NCI-H1930 (cell line): ENCODE data around the gene ARPIN.
"Not testable (repeated sequence)": the region's sequence is repeated elsewhere in the genome, so short reads cannot be mapped to it uniquely, and the experiment has no call there.

ENCODE experiments used
- DNase-seq, 2 experiments: peaks; one replicate each; lab custom pipeline; 2025; lab: John Stamatoyannopoulos, UW

The ARPIN gene

DNA sequence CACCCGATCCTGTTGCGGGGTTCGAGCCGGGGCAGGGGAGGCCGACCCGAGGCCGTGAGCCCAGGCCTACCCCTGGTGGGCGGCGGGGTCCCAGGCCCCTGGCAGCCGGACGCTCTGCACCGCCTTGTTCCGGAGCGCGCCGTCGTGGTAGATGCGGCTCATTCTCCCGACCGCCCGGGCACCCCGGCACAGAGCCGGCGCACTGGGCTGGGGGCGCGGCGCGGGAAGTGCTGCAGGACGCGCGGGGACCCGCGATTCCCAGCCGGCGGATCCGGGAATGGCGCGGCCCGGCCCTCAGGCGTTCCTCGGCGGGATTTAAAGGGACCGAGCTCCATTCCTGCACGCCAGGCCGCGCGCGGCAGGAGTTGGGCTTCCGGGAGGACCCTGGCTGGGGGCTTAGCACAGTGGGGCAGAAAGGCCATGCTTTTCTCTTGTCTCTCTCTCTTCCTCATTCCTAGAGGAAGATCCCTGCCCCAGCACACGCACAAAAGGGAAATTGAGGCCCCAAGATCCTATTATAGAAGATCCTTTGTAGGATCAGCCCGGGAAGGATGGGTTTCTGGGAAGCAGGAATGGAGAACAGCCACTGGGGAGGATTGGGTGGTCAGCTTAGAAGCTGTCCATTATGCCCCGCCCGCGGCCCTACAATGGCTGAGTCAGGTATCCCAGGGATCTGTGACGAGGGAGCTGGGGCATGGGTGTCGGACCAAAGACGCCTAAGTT, at the start of gene ARPIN:
Gene ARPIN (minus strand): TSS at position 279 of the 723 bp plus-strand sequence. CDS start 117 bp downstream, at position 162.
- no peak for DNase-seq

- DNase-seq: no peak
These were observed 45.5 kb upstream of the ARPIN start for GRCh38 chr15:89958107-89958805.

DNA sequence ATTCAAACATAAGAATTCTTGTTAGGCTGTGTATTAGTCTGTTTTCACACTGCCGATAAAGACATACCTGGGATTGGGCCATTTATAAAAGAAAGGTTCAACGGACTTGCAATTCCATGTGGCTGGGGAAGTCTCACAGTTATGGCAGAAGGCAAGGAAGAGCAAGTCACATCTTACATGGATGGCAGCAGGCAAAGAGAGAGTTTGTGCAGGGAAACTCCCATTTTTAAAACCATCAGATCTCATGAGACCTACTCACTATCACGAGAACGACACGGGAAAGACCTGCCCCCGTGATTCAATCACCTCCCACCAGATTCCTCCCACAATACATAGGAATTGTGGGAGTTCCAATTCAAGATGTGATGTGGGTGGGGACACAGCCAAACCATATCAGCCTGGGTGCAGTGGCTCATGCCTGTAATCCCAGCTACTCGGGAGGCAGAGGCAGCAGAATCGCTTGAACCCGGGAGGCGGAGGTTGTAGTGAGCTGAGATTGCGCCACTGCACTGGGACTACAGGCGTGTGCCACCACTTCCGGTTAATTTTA, 42.8 kb upstream of the ARPIN start:
- not testable (repeated sequence) for DNase-seq

DNA sequence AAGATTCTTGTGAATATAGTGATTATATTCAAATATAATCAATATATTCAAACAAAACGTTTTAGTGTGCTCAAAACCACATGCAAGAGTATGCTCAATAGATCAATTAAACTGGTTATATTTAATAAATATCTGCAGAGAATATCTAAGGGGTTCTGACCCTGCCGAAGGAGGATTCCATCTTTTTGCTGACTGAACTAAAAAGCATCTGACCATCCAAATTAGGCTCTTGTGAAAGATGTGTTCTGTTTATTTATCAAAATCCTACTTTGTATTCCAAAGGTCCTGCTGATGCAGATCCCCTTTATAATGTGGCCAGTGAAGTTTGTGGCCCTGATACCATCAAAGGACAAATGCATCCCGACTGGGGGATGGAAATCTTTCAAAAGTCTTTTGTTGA, 41.8 kb upstream of the ARPIN start:
- DNase-seq: no peak

- no peak for DNase-seq
These were observed 36.0 kb upstream of the ARPIN start for GRCh38 chr15:89948796-89949195.

DNA sequence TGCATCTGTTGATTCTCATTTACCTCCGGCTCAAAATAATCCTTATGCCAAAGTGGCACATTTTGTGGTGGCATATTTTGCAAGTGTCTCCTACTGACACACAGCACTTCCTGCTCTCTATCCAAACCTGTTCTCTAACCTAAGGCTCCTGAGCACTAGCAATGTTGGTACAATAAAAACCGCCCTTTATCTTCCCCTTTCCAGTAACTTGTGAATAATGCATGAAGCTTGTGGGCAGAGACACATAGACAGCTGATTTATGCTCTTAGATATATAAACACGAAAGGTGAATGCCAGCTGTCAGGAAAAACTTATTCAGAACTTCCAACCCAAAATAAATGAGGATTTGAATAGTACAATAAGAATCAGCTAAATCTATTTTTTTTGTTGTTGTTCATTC, 34.6 kb upstream of the ARPIN start:
- DNase-seq: no peak

DNA sequence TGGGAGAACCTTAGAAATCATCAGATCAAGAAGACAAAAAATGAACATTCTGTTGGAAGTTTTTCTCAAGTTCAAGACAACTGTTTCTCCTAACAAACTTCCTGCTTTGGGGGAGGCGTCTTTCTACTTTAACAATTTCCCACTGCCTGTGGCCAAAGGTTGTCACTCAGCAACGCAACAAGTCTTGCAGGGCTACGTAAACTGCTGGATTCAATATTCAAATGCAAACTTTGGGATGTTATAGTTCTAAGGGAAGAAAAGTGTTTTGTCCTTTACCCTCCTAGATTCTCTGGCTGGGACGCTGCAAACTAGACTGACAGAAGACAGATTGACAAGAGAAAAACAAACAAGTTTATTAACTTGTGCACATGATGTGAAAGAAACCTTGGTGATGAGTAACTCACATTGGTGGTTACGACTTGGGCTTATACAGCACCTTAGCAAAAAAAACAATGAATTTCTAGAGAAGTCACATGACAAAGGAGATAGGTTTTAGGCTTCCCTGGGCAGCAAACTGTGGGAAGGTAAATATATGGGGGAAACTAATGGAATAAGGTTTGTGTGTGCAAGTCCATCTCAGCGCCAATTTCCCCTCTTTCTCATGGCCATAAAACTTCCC, 34.0 kb upstream of the ARPIN start:
- DNase-seq: no peak

GRCh38 chr15:89943721-89944120, 31.0 kb upstream of the ARPIN start:
- DNase-seq: not testable (repeated sequence)

DNA sequence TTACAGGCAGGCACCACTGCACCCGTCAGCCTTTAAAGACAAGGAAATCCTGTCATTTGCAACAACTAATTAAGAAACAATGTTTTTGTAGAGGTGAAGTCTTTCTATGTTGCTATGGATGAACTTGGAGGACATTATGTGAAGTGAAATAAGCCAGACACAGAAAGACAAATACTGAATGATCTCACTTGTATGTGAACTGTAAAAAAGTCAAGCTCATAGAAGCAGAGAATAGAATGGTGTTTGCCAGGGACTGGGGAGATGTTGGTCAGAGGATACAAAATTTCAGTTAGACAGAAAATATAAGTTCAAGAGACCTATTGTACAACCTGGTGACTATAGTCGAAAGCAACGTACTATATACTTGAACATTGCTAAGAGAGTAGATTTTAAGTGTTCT, 27.2 kb upstream of the ARPIN start:
- DNase-seq: no peak

GRCh38 chr15:89939377-89939776, 26.6 kb upstream of the ARPIN start:
- not testable (repeated sequence) for DNase-seq

DNA sequence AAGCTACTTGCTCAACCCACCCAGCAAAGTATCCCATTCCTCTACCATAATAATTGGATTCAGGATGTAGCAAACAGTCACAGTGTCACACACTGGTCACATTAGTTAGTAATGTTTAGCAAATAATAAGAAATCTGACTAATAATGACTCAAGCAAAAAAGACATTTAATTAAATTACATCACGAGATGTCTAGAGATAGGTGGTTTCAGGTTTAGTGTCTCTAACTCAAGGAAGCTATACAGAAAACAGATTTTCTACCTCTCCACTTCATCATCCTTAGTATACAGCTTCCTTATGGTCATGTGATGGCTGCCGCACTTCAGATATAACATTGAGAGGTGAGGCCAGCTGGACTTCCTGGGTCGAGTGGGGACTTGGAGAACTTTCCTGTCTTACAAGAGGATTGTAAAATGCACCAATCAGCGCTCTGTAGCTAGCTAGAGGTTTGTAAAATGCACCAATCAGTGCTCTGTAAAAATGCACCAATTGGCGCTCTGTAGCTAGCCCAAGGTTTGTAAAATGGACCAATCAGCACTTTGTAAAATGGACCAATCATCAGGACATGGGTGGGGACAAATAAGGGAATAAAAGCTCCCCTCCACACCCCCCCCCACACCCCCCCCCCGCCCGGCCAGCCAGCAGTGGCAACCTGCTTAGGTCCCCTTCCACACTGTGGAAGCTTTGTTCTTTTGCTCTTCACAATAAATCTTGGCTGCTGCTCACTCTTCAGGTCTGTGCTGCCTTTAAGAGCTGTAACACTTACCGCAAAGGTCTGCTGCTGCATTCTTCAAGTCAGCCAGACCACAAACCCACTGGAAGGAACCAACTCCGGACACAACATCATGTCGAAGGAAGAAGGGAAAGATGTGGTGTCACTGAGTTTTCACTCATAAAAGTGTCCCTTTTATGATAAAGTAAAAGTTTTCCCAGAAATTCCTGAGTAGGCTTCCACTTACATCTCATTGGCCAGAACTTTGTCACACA, 24.9 kb upstream of the ARPIN start:
- DNase-seq: no peak

GRCh38 chr15:89936786-89937265, 24.1 kb upstream of the ARPIN start:
- DNase-seq: no peak

- no peak for DNase-seq
These were observed 23.5 kb upstream of the ARPIN start for GRCh38 chr15:89936051-89936785.

GRCh38 chr15:89932880-89933279, 20.1 kb upstream of the ARPIN start:
- no peak for DNase-seq

GRCh38 chr15:89928421-89928820, 15.7 kb upstream of the ARPIN start:
- DNase-seq: no peak

GRCh38 chr15:89926158-89926557, 13.4 kb upstream of the ARPIN start:
- DNase-seq: no peak

DNA sequence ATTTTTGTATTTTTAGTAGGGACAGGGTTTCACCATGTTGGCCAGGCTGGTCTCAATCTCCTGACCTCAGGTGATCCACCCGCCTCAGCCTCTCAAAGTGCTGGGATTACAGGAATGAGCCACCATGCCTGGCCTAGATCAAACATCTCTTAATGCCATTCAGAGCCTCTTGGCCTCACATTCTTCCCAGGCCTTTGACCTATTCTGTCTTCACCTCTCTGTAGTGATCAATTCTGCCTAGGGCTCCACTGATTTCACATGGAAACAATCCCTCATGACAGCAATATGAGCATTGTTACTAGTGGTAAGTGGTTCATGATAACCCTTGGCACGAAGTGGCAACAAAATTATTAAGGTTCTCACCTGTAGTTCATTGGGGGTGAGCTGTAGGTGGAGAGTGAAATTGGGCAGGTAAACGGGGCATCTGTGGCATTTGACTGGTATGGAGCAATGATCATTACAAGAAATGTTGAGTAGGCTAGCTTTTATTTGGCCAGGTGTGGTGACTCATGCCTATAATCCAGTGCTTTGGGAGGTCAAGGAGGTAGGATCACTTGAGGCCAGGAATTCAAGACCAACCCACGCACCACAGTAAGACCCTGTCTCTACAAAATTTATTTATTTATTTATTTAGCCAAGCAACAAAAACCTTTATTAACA, 4.8 kb upstream of the ARPIN start:
- DNase-seq: no peak

- DNase-seq: no peak
These were observed 3.9 kb upstream of the ARPIN start for GRCh38 chr15:89916660-89917059.

- no peak for DNase-seq
These were observed 543 bp downstream of the ARPIN start for GRCh38 chr15:89912145-89912673.
